Smooth muscle cell (in vitro differentiated cells): ENCODE data around the gene COPA. TPM values are rescaled to one million over a fixed set of nuclear protein-coding genes. Genes with fewer than 3 reads are reported as not detected.
A peak's percentile ranks its signal among the peaks of the same experiment; 100 is the strongest.

Source experiments
- DNase-seq: peaks from one replicate; lab custom pipeline; 2025; ENCODE audit not compliant: unreplicated experiment; lab: John Stamatoyannopoulos, UW
- H2AFZ ChIP-seq: fragments of 200-600 bp; sonication (generic); 2 replicates; pipeline ENCODE4 v1.6.0; 2016; ENCODE audit warnings: antibody characterized with exemption, low read depth, mild to moderate bottlenecking
- H3F3A ChIP-seq: fragments of 200-600 bp; sonication (generic); 2 replicates; pipeline ENCODE4 v1.6.0; 2017; ENCODE audit warnings: antibody characterized with exemption, low read depth
- H3K27ac ChIP-seq: fragments of 200-600 bp; sonication (generic); 2 replicates; pipeline ENCODE4 v1.5.1; 2016; ENCODE audit warnings: low read depth, mild to moderate bottlenecking
- H3K27me3 ChIP-seq: fragments of 200-600 bp; sonication (generic); 2 replicates; pipeline ENCODE4 v1.6.1; 2016; ENCODE audit warnings: low read depth, mild to moderate bottlenecking
- H3K36me3 ChIP-seq: fragments of 200-600 bp; sonication (generic); 2 replicates; pipeline ENCODE4 v1.5.1; 2016; ENCODE audit warnings: low read depth
- H3K4me1 ChIP-seq: fragments of 200-600 bp; sonication (generic); 2 replicates; pipeline ENCODE4 v1.5.1; 2016; ENCODE audit warnings: low read depth
- H3K4me2 ChIP-seq: fragments of 200-600 bp; sonication (generic); 2 replicates; pipeline ENCODE4 v1.6.0; 2016; ENCODE audit warnings: mild to moderate bottlenecking
- H3K4me3 ChIP-seq: fragments of 200-600 bp; sonication (generic); 2 replicates; pipeline ENCODE4 v1.5.1; 2016; ENCODE audit warnings: mild to moderate bottlenecking
- H3K79me2 ChIP-seq: fragments of 200-600 bp; sonication (generic); 2 replicates; pipeline ENCODE4 v1.6.0; 2016; ENCODE audit warnings: low read depth, mild to moderate bottlenecking
- H3K9ac ChIP-seq: fragments of 200-600 bp; sonication (generic); 2 replicates; pipeline ENCODE4 v1.6.0; 2016; ENCODE audit warnings: low read depth
- H3K9me3 ChIP-seq: fragments of 200-600 bp; sonication (generic); replicated peaks from 2 replicates; pipeline ENCODE4 v1.5.1; 2016; ENCODE audit warnings: low read depth
- H4K20me1 ChIP-seq: fragments of 200-600 bp; sonication (generic); 2 replicates; pipeline ENCODE4 v1.6.0; 2016; ENCODE audit warnings: low read depth
- WGBS: methylation state at CpG from one replicate; pipeline ENCODE4 v1.1.7; 2016; ENCODE audit warnings: low lambda C conversion rate; 5-methylcytosine and 5-hydroxymethylcytosine counted together
- polyA plus RNA-seq: library from polyadenylated mRNA; unstranded; fragments of >200 nt; fragmentation: Nextera tagmentation; extraction: Ambion mirVana; gene quantifications from 2 replicates; pipeline ENCODE4 v1.2.1, GENCODE V29; 2016
- total RNA-seq: library from RNA; depleted of rRNA; stranded (reverse); fragments of >200 nt; gene quantifications from 2 replicates; pipeline ENCODE4 v1.2.3, GENCODE V29; 2014
- TF ChIP-seq, protein P1 (sequence below): fragments of 200-600 bp; sonication (generic); IDR thresholded peaks from 2 replicates; pipeline ENCODE4 v1.5.1; 2017; ENCODE audit warnings: borderline replicate concordance, mild to moderate bottlenecking, antibody characterized with exemption; ENCODE audit not compliant: insufficient read depth, poor library complexity, severe bottlenecking

Gene COPA
- total and polyA plus RNA-seq, 2 experiments from 2014 or later = 171 to 196 TPM

DNA sequence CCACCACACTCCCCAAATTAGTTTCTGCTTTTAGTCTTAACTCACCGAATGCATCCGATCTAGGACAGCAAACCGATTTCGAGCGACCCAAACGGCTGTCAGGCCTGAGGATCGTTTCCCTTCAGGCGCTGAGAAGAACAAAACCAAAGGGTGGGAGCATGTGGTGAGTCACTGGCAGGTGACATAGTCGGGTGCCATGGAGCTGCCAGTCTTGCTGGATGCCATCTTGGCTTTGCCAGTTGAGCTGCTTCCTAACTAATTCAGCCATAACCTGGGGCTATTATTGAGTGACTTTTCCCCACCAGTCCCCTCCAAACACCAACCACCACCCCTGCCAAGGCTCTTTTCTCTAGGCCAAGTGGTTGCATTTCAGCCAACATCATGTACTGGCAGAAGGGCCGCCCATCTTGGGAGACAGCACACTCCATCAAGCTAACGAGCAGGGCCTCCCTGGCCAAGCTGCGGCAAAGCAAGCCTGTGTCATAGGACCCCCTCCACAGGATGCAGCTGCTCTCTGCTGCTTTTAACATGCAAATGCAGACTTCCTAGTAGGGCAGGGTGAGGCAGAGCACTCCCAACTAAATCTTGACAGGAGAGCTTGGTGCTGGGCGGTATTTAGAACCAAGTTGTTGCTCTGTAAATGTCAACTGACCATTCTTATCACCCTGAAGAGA lies 35.8 kb downstream of the COPA start:
- DNase-seq = no peak
- H3F3A ChIP-seq = no peaks in the 10 kb centered on the region
- peaks cover 39% of the 10 kb centered on the region for H3K36me3 ChIP-seq
- TF ChIP-seq, protein P1, sequence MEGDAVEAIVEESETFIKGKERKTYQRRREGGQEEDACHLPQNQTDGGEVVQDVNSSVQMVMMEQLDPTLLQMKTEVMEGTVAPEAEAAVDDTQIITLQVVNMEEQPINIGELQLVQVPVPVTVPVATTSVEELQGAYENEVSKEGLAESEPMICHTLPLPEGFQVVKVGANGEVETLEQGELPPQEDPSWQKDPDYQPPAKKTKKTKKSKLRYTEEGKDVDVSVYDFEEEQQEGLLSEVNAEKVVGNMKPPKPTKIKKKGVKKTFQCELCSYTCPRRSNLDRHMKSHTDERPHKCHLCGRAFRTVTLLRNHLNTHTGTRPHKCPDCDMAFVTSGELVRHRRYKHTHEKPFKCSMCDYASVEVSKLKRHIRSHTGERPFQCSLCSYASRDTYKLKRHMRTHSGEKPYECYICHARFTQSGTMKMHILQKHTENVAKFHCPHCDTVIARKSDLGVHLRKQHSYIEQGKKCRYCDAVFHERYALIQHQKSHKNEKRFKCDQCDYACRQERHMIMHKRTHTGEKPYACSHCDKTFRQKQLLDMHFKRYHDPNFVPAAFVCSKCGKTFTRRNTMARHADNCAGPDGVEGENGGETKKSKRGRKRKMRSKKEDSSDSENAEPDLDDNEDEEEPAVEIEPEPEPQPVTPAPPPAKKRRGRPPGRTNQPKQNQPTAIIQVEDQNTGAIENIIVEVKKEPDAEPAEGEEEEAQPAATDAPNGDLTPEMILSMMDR = no peak
- 94% methylated on average over 13 of the region's 13 CpGs for WGBS
- H3K27ac ChIP-seq = no peak overlapping the region
- H3K27me3 ChIP-seq = no peaks in the 10 kb centered on the region
- peaks cover 89% of the 10 kb centered on the region for H4K20me1 ChIP-seq
- no peak overlapping the region for H3K4me2 ChIP-seq
- H3K4me3 ChIP-seq = no peak overlapping the region
- no peak overlapping the region for H3K9ac ChIP-seq
- H2AFZ ChIP-seq = no peak overlapping the region
- H3K4me1 ChIP-seq = peaks cover 3% of the 10 kb centered on the region
- peaks cover 51% of the 10 kb centered on the region for H3K79me2 ChIP-seq
- no peaks in the 10 kb centered on the region for H3K9me3 ChIP-seq

GRCh38 chr1:160300173-160300572 lies 42.9 kb downstream of the COPA start:
- no peaks in the 10 kb centered on the region for H3K9me3 ChIP-seq
- H3K27me3 ChIP-seq = no peaks in the 10 kb centered on the region
- TF ChIP-seq, protein P1 = no peak
- no peak overlapping the region for H3K4me2 ChIP-seq
- WGBS = 84% methylated on average over 7 of the region's 7 CpGs
- peaks cover 31% of the 10 kb centered on the region for H3K79me2 ChIP-seq
- no peak overlapping the region for H3K9ac ChIP-seq
- H3K27ac ChIP-seq = no peak overlapping the region
- no peak for DNase-seq
- no peak overlapping the region for H3K4me3 ChIP-seq
- H3K4me1 ChIP-seq = no peaks in the 10 kb centered on the region
- peaks cover 50% of the 10 kb centered on the region for H3K36me3 ChIP-seq
- no peak overlapping the region for H2AFZ ChIP-seq
- peaks cover 99% of the 10 kb centered on the region for H4K20me1 ChIP-seq
- peaks cover 20% of the 10 kb centered on the region for H3F3A ChIP-seq

DNA sequence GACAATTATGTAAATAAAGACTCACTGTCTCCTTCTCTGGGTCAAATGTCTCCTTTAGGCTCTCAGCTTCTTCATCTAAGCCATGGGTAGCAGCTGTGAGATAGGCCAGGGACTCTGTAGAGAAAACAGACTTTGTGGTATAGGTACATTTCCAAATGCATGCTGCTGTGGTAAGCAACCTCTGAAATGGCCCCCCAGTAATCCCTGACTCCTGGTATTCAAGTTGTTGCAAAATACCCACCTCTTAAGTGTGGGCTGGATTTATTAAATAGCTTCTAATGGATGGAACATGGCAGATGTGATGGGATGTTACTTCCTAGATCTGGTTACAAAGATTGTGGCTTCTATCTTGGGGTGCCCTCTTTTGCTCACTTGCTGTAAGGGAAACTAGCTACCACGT lies 47.0 kb downstream of the COPA start:
- peaks cover 16% of the 10 kb centered on the region for H3K79me2 ChIP-seq
- no peaks in the 10 kb centered on the region for H3K4me1 ChIP-seq
- peak overlapping the region; percentile 1 for H3K27ac ChIP-seq
- no peak overlapping the region for H2AFZ ChIP-seq
- TF ChIP-seq, protein P1 = no peak
- no peak overlapping the region for H3K4me2 ChIP-seq
- no peaks in the 10 kb centered on the region for H3K9me3 ChIP-seq
- no peak overlapping the region for H3K4me3 ChIP-seq
- peaks cover 57% of the 10 kb centered on the region for H3K36me3 ChIP-seq
- H3K27me3 ChIP-seq = no peaks in the 10 kb centered on the region
- WGBS = 93% methylated on average over 1 of the region's 1 CpG
- no peak overlapping the region for H3K9ac ChIP-seq
- H3F3A ChIP-seq = peaks cover 51% of the 10 kb centered on the region
- DNase-seq = no peak
- H4K20me1 ChIP-seq = peaks cover 97% of the 10 kb centered on the region
